Glutamatergic neuron (in vitro differentiated cells): ENCODE measurements around the gene PTPRR. TPM values are rescaled to one million over a fixed set of nuclear protein-coding genes. Genes with fewer than 3 reads are reported as not detected.

Source experiments
- DNase-seq: peaks from one replicate; pipeline ENCODE4 v3.0.0; 2022
- H3K27ac Mint-ChIP-seq: one replicate; pipeline ENCODE4 v1.8.0; 2020; ENCODE audit warnings: mild to moderate bottlenecking, mixed read lengths, inconsistent platforms; ENCODE audit not compliant: unreplicated experiment
- H3K27me3 Mint-ChIP-seq: one replicate; pipeline ENCODE4 v1.8.0; 2020; ENCODE audit warnings: mild to moderate bottlenecking, moderate library complexity, mixed read lengths, inconsistent platforms; ENCODE audit not compliant: unreplicated experiment
- H3K36me3 Mint-ChIP-seq: one replicate; pipeline ENCODE4 v1.8.0; 2020; ENCODE audit warnings: mild to moderate bottlenecking, mixed read lengths, inconsistent platforms; ENCODE audit not compliant: unreplicated experiment
- H3K4me1 Mint-ChIP-seq: one replicate; pipeline ENCODE4 v1.8.0; 2020; ENCODE audit warnings: mild to moderate bottlenecking, low read depth, mixed read lengths, inconsistent platforms; ENCODE audit not compliant: unreplicated experiment
- H3K4me3 Mint-ChIP-seq: one replicate; pipeline ENCODE4 v1.8.0; 2020; ENCODE audit warnings: mild to moderate bottlenecking, mixed read lengths, inconsistent platforms; ENCODE audit not compliant: unreplicated experiment
- H3K9me3 Mint-ChIP-seq: one replicate; pipeline ENCODE4 v1.8.0; 2020; ENCODE audit warnings: mild to moderate bottlenecking, moderate library complexity, mixed read lengths, inconsistent platforms; ENCODE audit not compliant: unreplicated experiment
- total RNA-seq: library from RNA; stranded (reverse); fragmentation: NEBNext Ultra II Directional; extraction: Animal tissue kit (Norgen Biotek cat#: 25700); gene quantifications from one replicate; pipeline ENCODE4 v1.2.1, GENCODE V29; 2021; ENCODE audit not compliant: unreplicated experiment
- TF ChIP-seq, protein P1 (sequence below): fragments of 200-600 bp; sonication (generic); IDR thresholded peaks from one replicate; pipeline ENCODE4 v1.5.0; 2021; ENCODE audit not compliant: partially characterized antibody, unreplicated experiment

PTPRR gene
- total RNA-seq, 1 donor from 2014 or later = 0.34 TPM

DNA sequence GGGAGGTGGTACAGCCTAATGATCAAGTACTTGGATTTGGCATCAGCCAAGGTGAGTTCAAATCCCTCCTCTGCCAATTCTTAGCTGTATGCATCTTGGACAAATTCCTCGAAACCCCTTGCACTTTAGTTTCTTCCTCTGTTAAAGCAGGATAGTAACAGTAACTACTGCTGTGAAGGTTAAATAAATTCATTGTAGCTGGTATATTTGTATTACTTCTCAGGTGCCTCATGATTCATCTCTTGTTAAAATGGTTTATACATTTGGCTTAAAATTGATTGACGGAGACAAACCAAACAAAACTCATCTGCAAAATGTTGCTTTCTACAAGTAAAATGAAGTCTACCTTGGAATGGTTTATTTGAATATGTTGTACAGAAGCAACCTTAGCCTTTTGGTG is 281.0 kb downstream of the PTPRR start:
- Mint-ChIP-seq H3K9me3 (peaks cover 1% of the 10 kb centered on the region), H3K36me3 (no peaks in the 10 kb centered on the region), H3K27ac (no peak overlapping the region), H3K27me3 (no peaks in the 10 kb centered on the region), H3K4me3 (no peak overlapping the region), H3K4me1 (no peaks in the 10 kb centered on the region)
- TF ChIP-seq, protein P1, sequence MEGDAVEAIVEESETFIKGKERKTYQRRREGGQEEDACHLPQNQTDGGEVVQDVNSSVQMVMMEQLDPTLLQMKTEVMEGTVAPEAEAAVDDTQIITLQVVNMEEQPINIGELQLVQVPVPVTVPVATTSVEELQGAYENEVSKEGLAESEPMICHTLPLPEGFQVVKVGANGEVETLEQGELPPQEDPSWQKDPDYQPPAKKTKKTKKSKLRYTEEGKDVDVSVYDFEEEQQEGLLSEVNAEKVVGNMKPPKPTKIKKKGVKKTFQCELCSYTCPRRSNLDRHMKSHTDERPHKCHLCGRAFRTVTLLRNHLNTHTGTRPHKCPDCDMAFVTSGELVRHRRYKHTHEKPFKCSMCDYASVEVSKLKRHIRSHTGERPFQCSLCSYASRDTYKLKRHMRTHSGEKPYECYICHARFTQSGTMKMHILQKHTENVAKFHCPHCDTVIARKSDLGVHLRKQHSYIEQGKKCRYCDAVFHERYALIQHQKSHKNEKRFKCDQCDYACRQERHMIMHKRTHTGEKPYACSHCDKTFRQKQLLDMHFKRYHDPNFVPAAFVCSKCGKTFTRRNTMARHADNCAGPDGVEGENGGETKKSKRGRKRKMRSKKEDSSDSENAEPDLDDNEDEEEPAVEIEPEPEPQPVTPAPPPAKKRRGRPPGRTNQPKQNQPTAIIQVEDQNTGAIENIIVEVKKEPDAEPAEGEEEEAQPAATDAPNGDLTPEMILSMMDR = no peak
- DNase-seq = no peak

DNA sequence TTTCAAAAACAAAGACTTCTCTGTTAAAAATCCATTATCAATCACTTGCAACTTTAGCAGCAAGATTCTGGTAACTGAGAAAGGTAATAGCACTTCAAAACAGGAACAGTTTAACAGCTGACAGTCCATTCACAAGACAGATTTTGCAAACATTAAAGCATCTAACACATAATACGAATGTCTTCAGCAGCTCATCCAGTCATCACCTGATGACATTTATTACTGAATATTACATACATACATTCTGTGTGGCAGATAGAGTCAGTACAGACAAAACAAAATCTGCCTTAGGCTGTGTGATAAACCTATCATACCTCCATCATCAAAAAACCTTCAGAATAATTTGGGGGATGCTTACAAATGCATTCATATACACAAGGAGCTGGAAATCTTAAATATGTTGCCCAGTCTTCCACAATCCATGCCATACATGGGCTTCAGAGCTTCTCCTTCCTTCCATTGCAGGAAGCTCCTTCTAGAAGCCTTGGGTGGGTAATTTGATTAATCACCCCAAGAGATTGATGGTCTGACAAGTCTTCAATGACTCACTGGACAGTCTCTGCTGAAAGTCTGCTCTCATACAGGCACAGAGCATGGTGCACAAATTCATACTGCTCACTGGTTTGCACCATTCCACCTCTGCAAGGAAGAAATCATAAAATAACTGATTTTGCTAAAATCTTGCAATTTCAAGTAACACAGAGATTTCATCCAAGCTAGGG is 281.7 kb downstream of the PTPRR start:
- peaks cover 1% of the 10 kb centered on the region for H3K9me3 Mint-ChIP-seq
- TF ChIP-seq, protein P1 = no peak
- H3K4me1 Mint-ChIP-seq = no peaks in the 10 kb centered on the region
- no peak overlapping the region for H3K4me3 Mint-ChIP-seq
- no peaks in the 10 kb centered on the region for H3K27me3 Mint-ChIP-seq
- DNase-seq = no peak
- H3K36me3 Mint-ChIP-seq = no peaks in the 10 kb centered on the region
- H3K27ac Mint-ChIP-seq = no peak overlapping the region

DNA sequence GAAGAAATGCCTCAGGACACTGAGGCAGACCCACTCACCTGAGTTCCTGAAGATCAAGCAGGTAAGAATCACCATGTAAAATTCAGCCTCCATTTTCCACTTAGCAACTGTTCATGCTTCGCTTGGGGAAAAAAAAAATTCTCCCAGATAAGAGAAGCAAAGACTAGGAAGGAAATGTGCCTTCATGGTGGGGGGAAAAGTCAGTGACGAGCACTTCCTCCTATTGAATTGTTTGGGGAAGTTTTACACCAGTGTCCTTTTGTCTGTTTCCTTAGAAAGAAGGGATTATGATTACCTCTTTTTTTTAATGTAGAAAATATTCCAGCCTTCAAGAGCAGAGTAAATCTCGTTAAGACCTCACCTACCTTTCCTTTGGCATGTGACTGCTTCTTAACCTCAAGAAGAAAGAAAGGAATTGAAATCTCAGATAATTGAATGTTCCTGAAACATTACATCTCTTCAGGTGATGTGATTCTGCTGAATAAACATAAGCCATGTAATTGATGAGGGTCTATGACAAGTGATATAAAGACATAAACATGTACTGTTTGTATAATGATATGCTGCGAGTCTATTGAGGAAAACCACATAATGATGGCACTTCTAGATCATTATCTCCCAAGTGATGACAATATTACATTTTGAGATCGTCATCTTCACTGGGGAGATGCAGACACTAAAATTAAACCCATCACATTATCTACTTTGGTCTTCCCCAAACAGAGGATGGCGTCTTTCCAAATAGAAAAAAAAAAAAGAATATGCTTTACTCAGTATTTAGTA is 283.0 kb downstream of the PTPRR start, which contains the start of gene PTPRB:
Gene PTPRB (minus strand): TSS at position 127 of the 783 bp plus-strand sequence. CDS start 34 bp downstream, at position 93.
- H3K9me3 Mint-ChIP-seq = peaks cover 1% of the 10 kb centered on the region
- DNase-seq = no peak
- H3K36me3 Mint-ChIP-seq = no peaks in the 10 kb centered on the region
- H3K27me3 Mint-ChIP-seq = no peaks in the 10 kb centered on the region
- H3K4me1 Mint-ChIP-seq = no peaks in the 10 kb centered on the region
- H3K27ac Mint-ChIP-seq = no peak within 1 kb of the TSS
- TF ChIP-seq, protein P1 = no peak
- no peak within 1 kb of the TSS for H3K4me3 Mint-ChIP-seq

DNA sequence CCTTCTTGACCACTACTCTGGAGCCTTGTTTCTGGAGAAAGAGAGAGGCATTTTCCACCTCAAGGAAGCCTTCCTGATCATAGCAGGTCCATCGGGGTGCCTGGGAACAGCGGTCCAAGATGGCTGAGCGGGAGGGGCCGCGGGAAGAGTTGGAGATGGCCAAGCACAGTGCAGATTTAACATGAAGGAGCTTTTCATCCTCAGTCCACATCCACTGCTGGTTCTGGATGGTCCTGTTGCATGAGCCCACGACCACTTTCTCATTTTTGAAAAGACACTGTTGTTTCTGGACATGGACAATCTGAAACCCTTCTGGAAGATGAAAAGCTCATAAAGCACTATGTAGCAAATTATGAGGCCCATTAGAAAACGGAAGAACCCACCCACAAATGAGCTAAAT is 284.8 kb downstream of the PTPRR start:
- Mint-ChIP-seq H3K27me3 (no peaks in the 10 kb centered on the region), H3K4me3 (no peak overlapping the region), H3K9me3 (peaks cover 3% of the 10 kb centered on the region), H3K27ac (no peak overlapping the region), H3K4me1 (no peaks in the 10 kb centered on the region), H3K36me3 (no peaks in the 10 kb centered on the region)
- TF ChIP-seq, protein P1 = no peak
- no peak for DNase-seq
